H9 (cell line): Measurements from ENCODE around the gene MLLT11. TPM values are rescaled to one million over a fixed set of nuclear protein-coding genes. Genes with fewer than 3 reads are reported as not detected.

Source experiments
- DNase-seq: peaks from one replicate; pipeline ENCODE4 v3.0.0-alpha.2; 2017
- H2AFZ ChIP-seq: one replicate; pipeline ENCODE4 v1.6.1; 2013; ENCODE audit warnings: mild to moderate bottlenecking, low read length, control low read depth, moderate library complexity
- H2AK5ac ChIP-seq: 2 replicates; pipeline ENCODE4 v1.6.1; 2013; ENCODE audit warnings: low read length, control low read depth, mixed read lengths; ENCODE audit not compliant: insufficient read length
- H2BK120ac ChIP-seq: one replicate; pipeline ENCODE4 v1.6.1; 2013; ENCODE audit warnings: low read depth, mild to moderate bottlenecking, low read length, control low read depth, inconsistent platforms; ENCODE audit not compliant: poor library complexity, severe bottlenecking
- H2BK12ac ChIP-seq: 2 replicates; pipeline ENCODE4 v1.6.1; 2013; ENCODE audit warnings: low read length, control low read depth, mixed read lengths, low read depth; ENCODE audit not compliant: insufficient read length
- H2BK15ac ChIP-seq: 2 replicates; pipeline ENCODE4 v1.6.1; 2013; ENCODE audit warnings: low read depth, low read length, control low read depth
- H2BK20ac ChIP-seq: one replicate; pipeline ENCODE4 v1.6.1; 2013; ENCODE audit warnings: low read depth, mild to moderate bottlenecking, low read length, control low read depth, inconsistent platforms; ENCODE audit not compliant: poor library complexity, severe bottlenecking
- H2BK5ac ChIP-seq: 2 replicates; pipeline ENCODE4 v1.6.1; 2013; ENCODE audit warnings: low read length, control low read depth, mixed read lengths; ENCODE audit not compliant: insufficient read length
- H3K14ac ChIP-seq: 2 replicates; pipeline ENCODE4 v1.6.1; 2013; ENCODE audit warnings: low read length, control low read depth; ENCODE audit not compliant: insufficient read depth
- H3K18ac ChIP-seq: 2 replicates; pipeline ENCODE4 v1.6.1; 2013; ENCODE audit warnings: low read depth, mild to moderate bottlenecking, mixed read lengths, low read length, control low read depth; ENCODE audit not compliant: insufficient read length
- H3K23ac ChIP-seq: 2 replicates; pipeline ENCODE4 v1.6.1; 2013; ENCODE audit warnings: low read length, control low read depth, mixed read lengths, low read depth; ENCODE audit not compliant: insufficient read length
- H3K23me2 ChIP-seq: 2 replicates; pipeline ENCODE4 v1.6.1; 2013; ENCODE audit warnings: low read depth, mild to moderate bottlenecking, mixed read lengths, low read length, control low read depth; ENCODE audit not compliant: insufficient read length, poor library complexity, severe bottlenecking
- H3K27ac ChIP-seq: 2 replicates; pipeline ENCODE4 v1.5.1; 2013; ENCODE audit warnings: low read length, control low read depth, mixed read lengths, low read depth; ENCODE audit not compliant: insufficient read length
- H3K27me3 ChIP-seq: 2 replicates; pipeline ENCODE4 v1.6.1; 2013; ENCODE audit warnings: low read length, control low read depth, inconsistent platforms; ENCODE audit not compliant: insufficient read depth
- H3K4ac ChIP-seq: 2 replicates; pipeline ENCODE4 v1.6.1; 2013; ENCODE audit warnings: low read depth, mild to moderate bottlenecking, control low read depth, inconsistent platforms, low read length, moderate library complexity
- H3K4me1 ChIP-seq: 2 replicates; pipeline ENCODE4 v1.6.1; 2013; ENCODE audit warnings: low read length, control low read depth, inconsistent platforms; ENCODE audit not compliant: insufficient read depth
- H3K4me2 ChIP-seq: 2 replicates; pipeline ENCODE4 v1.6.1; 2013; ENCODE audit warnings: low read length, control low read depth, mixed read lengths; ENCODE audit not compliant: insufficient read length, insufficient read depth
- H3K56ac ChIP-seq: 2 replicates; pipeline ENCODE4 v1.6.1; 2013; ENCODE audit warnings: low read depth, mild to moderate bottlenecking, mixed read lengths, low read length, control low read depth; ENCODE audit not compliant: insufficient read length
- H3K79me1 ChIP-seq: 2 replicates; pipeline ENCODE4 v1.6.1; 2013; ENCODE audit warnings: low read depth, mild to moderate bottlenecking, moderate library complexity, low read length, control low read depth, inconsistent platforms; ENCODE audit not compliant: insufficient read depth, poor library complexity, severe bottlenecking
- H3K79me2 ChIP-seq: 2 replicates; pipeline ENCODE4 v1.6.1; 2013; ENCODE audit warnings: low read length, control low read depth, inconsistent platforms; ENCODE audit not compliant: insufficient read depth
- H3K9ac ChIP-seq: 2 replicates; pipeline ENCODE4 v1.6.1; 2013; ENCODE audit warnings: low read length, control low read depth, mixed read lengths; ENCODE audit not compliant: insufficient read length; ENCODE audit errors: extremely low read depth
- H3K9me3 ChIP-seq: one replicate; pipeline ENCODE4 v1.6.1; 2013; ENCODE audit warnings: low read depth, low read length, inconsistent platforms; ENCODE audit not compliant: control insufficient read depth
- H3T11ph ChIP-seq: one replicate; pipeline ENCODE4 v1.6.1; 2013; ENCODE audit warnings: mild to moderate bottlenecking, low read length, control low read depth, inconsistent platforms
- H4K20me1 ChIP-seq: one replicate; pipeline ENCODE4 v1.6.1; 2013; ENCODE audit not compliant: control insufficient read depth, insufficient read length, insufficient read depth
- H4K5ac ChIP-seq: 2 replicates; pipeline ENCODE4 v1.6.1; 2013; ENCODE audit warnings: low read depth, mild to moderate bottlenecking, mixed read lengths, low read length, control low read depth; ENCODE audit not compliant: insufficient read length
- H4K8ac ChIP-seq: replicated peaks from 2 replicates; pipeline ENCODE4 v1.6.1; 2013; ENCODE audit warnings: low read length, control low read depth, mixed read lengths, low read depth; ENCODE audit not compliant: insufficient read length
- H4K91ac ChIP-seq: 2 replicates; pipeline ENCODE4 v1.6.1; 2013; ENCODE audit warnings: low read depth, mild to moderate bottlenecking, moderate library complexity, mixed read lengths, low read length, control low read depth; ENCODE audit not compliant: insufficient read length
- H3K27ac Mint-ChIP-seq, 3 experiments: 2 replicates in 2 of 3; 3 replicates in 1 of 3; pipeline ENCODE4 v1.8.0; 2020 to 2021; ENCODE audit warnings: mixed read lengths in 3 of 3, mild to moderate bottlenecking in 1 of 3, moderate library complexity in 1 of 3
- H3K27me3 Mint-ChIP-seq: 2 replicates; pipeline ENCODE4 v1.8.0; 2021; ENCODE audit warnings: low read depth, mild to moderate bottlenecking, moderate library complexity, mixed read lengths
- H3K36me3 Mint-ChIP-seq, 3 experiments: 2 replicates in 2 of 3; 3 replicates in 1 of 3; pipeline ENCODE4 v1.8.0; 2020 to 2021; ENCODE audit warnings: low read depth in 3 of 3, mixed read lengths in 3 of 3; ENCODE audit not compliant: insufficient read depth in 1 of 3
- H3K4me1 Mint-ChIP-seq, 2 experiments: 2 replicates each; pipeline ENCODE4 v1.8.0; 2020; ENCODE audit warnings: mixed read lengths in 2 of 2
- H3K4me3 Mint-ChIP-seq, 2 experiments: 2 replicates in 1 of 2; 3 replicates in 1 of 2; pipeline ENCODE4 v1.8.0; 2020 to 2021; ENCODE audit warnings: mild to moderate bottlenecking in 2 of 2, mixed read lengths in 2 of 2, moderate library complexity in 1 of 2
- H3K9me3 Mint-ChIP-seq, 2 experiments: 2 replicates in 1 of 2; 3 replicates in 1 of 2; pipeline ENCODE4 v1.8.0; 2020; ENCODE audit warnings: mild to moderate bottlenecking in 2 of 2, mixed read lengths in 2 of 2, moderate library complexity in 1 of 2
- CTCF ChIP-seq: fragments of 200-600 bp; sonication (generic); conservative IDR thresholded peaks from 3 replicates; pipeline ENCODE4 v1.8.0; 2021; ENCODE audit warnings: antibody characterized with exemption, mild to moderate bottlenecking
- WGBS: extraction: QIAGEN DNeasy Blood & Tissue Kit; methylation state at CpG from one replicate; pipeline ENCODE4 v1.1.7; 2013; ENCODE audit warnings: missing lambda C conversion rate, low lambda C conversion rate, mixed read lengths; ENCODE audit not compliant: insufficient read length; ENCODE audit errors: extremely low coverage; 5-methylcytosine and 5-hydroxymethylcytosine counted together
- total RNA-seq: library from RNA; stranded (reverse); gene quantifications from 2 replicates; pipeline ENCODE4 v1.2.1, GENCODE V29; 2021

The MLLT11 gene
- total RNA-seq, 1 experiment from 2014 or later: 13.2 TPM

- no peak overlapping the region for H2AK5ac ChIP-seq
- DNase-seq: no peak
- H3K14ac ChIP-seq: no peak overlapping the region
- no peaks in the 10 kb centered on the region for H3K27me3 Mint-ChIP-seq
- no peak overlapping the region for H3K4ac ChIP-seq
- peaks cover 7% of the 10 kb centered on the region; the same call in 1 of the 2 replicates for H3K4me1 ChIP-seq
- H3K27me3 ChIP-seq: no peaks in the 10 kb centered on the region
- H2BK20ac ChIP-seq: no peak overlapping the region
- WGBS: no CpG with 5 or more reads among the region's 4 CpGs
- no peaks in the 10 kb centered on the region for H3K9me3 ChIP-seq
- H3K79me2 ChIP-seq: peaks cover 18% of the 10 kb centered on the region; the same call in 1 of the 2 replicates
- H3K79me1 ChIP-seq: peaks cover 12% of the 10 kb centered on the region
- TF ChIP-seq CTCF: no peak
- no peaks in the 10 kb centered on the region for H4K20me1 ChIP-seq
- no peak overlapping the region for H2BK120ac ChIP-seq
- H2BK12ac ChIP-seq: no peak overlapping the region
- no peak overlapping the region for H2BK5ac ChIP-seq
- no peak overlapping the region for H2BK15ac ChIP-seq
- peaks cover 19% of the 10 kb centered on the region for H3K23me2 ChIP-seq
- H3K27ac ChIP-seq: no peak overlapping the region
- H3K4me2 ChIP-seq: no peak overlapping the region
- no peak overlapping the region for H3K9ac ChIP-seq
- no peak overlapping the region for H4K91ac ChIP-seq
- no peak overlapping the region for H3K4me3 Mint-ChIP-seq
- H3K4me1 Mint-ChIP-seq: peaks cover 21 to 26% of the 10 kb centered on the region in 2 experiments
- H3K27ac Mint-ChIP-seq: no peak overlapping the region
- H4K8ac ChIP-seq: no peak overlapping the region
- H3K36me3 Mint-ChIP-seq: peaks cover 23 to 70% (median 59%) of the 10 kb centered on the region in 3 experiments
- no peak overlapping the region for H3T11ph ChIP-seq
- no peak overlapping the region for H3K56ac ChIP-seq
- H3K23ac ChIP-seq: no peak overlapping the region
- no peak overlapping the region for H4K5ac ChIP-seq
- H2AFZ ChIP-seq: no peak overlapping the region
- no peak overlapping the region for H3K18ac ChIP-seq
- no peaks in the 10 kb centered on the region for H3K9me3 Mint-ChIP-seq
Measured at GRCh38 chr1:151054971-151055547, 5.1 kb upstream of the MLLT11 start.
